ENCODE results near the gene L3MBTL4. TPM values are rescaled to one million over a fixed set of nuclear protein-coding genes. Genes with fewer than 3 reads are reported as not detected.
"Not testable (repeated sequence)": the region's sequence is repeated elsewhere in the genome, so short reads cannot be mapped to it uniquely, and the experiment has no call there.

The L3MBTL4 gene
- total RNA-seq, 2 donors from 2014 or later = 4.6 to 7.2 TPM

GRCh38 chr18:6198585-6198984, 216.1 kb downstream of the L3MBTL4 start:
- no peak for DNase-seq
- H3K36me3 Mint-ChIP-seq (ENCODE audit: low read depth) = no peaks in the 10 kb centered on the region
- H3K4me1 Mint-ChIP-seq = no peaks in the 10 kb centered on the region
- H3K9ac ChIP-seq (ENCODE audit: extremely low read depth, low read length, poor library complexity, severe bottlenecking) = no peak overlapping the region
- H3K4me3 Mint-ChIP-seq = no peak overlapping the region
- H3K9me3 ChIP-seq (ENCODE audit: control insufficient read depth, low read length) = no peaks in the 10 kb centered on the region
- H3K27ac Mint-ChIP-seq = no peak overlapping the region
- H3K9me3 Mint-ChIP-seq = no peaks in the 10 kb centered on the region
- no peak overlapping the region for H3K27ac ChIP-seq (ENCODE audit: low read depth, low read length)
- no peak overlapping the region for H3K4me3 ChIP-seq (ENCODE audit: low read length)
- no peaks in the 10 kb centered on the region for H3K27me3 ChIP-seq (ENCODE audit: control insufficient read depth, insufficient read depth, low read length, poor library complexity, severe bottlenecking)
- WGBS, 2 experiments (ENCODE audit: insufficient coverage in 1 of 2, insufficient read length in 1 of 2) = no CpG with 5 or more reads among the region's 1 CpG
- no peaks in the 10 kb centered on the region for H3K36me3 ChIP-seq (ENCODE audit: control insufficient read depth, insufficient read depth, low read length)
- TF ChIP-seq, protein P1, sequence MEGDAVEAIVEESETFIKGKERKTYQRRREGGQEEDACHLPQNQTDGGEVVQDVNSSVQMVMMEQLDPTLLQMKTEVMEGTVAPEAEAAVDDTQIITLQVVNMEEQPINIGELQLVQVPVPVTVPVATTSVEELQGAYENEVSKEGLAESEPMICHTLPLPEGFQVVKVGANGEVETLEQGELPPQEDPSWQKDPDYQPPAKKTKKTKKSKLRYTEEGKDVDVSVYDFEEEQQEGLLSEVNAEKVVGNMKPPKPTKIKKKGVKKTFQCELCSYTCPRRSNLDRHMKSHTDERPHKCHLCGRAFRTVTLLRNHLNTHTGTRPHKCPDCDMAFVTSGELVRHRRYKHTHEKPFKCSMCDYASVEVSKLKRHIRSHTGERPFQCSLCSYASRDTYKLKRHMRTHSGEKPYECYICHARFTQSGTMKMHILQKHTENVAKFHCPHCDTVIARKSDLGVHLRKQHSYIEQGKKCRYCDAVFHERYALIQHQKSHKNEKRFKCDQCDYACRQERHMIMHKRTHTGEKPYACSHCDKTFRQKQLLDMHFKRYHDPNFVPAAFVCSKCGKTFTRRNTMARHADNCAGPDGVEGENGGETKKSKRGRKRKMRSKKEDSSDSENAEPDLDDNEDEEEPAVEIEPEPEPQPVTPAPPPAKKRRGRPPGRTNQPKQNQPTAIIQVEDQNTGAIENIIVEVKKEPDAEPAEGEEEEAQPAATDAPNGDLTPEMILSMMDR (conservative IDR thresholded peaks at IDR 0.05) = no peak
- H3K4me1 ChIP-seq (ENCODE audit: control insufficient read depth, insufficient read depth, low read length) = no peaks in the 10 kb centered on the region
- no peaks in the 10 kb centered on the region for H3K27me3 Mint-ChIP-seq (ENCODE audit: insufficient read depth)

DNA sequence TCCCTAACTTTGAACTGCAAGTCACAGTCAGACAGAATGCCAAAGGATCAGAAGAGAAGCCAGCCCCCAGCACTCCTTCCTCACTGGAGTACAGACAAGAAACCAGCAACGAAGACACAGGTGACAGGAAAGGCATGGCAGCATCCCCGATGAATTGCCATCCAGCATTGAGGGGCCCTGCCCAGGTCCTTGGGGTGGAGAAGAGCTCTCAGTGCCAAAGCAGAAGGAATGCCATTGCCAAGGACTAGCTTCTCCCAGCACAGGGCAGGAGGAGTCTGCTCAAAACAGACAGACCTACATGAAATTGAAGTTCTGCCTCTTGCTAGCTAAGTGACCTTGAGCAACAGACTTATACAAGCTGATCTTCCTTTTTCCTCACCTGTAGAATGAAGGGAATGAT, 220.1 kb downstream of the L3MBTL4 start:
- Histone ChIP-seq H3K4me3 (ENCODE audit: low read length) (no peak overlapping the region), H3K27me3 (ENCODE audit: control insufficient read depth, insufficient read depth, low read length, poor library complexity, severe bottlenecking) (no peaks in the 10 kb centered on the region), H3K9me3 (ENCODE audit: control insufficient read depth, low read length) (peaks cover 6% of the 10 kb centered on the region), H3K36me3 (ENCODE audit: control insufficient read depth, insufficient read depth, low read length) (no peaks in the 10 kb centered on the region), H3K9ac (ENCODE audit: extremely low read depth, low read length, poor library complexity, severe bottlenecking) (no peak overlapping the region), H3K27ac (ENCODE audit: low read depth, low read length) (no peak overlapping the region), H3K4me1 (ENCODE audit: control insufficient read depth, insufficient read depth, low read length) (no peaks in the 10 kb centered on the region)
- Mint-ChIP-seq H3K4me1 (no peaks in the 10 kb centered on the region), H3K36me3 (ENCODE audit: low read depth) (no peaks in the 10 kb centered on the region), H3K27ac (no peak overlapping the region), H3K4me3 (no peak overlapping the region), H3K9me3 (no peaks in the 10 kb centered on the region), H3K27me3 (ENCODE audit: insufficient read depth) (no peaks in the 10 kb centered on the region)
- no peak for DNase-seq
- TF ChIP-seq, protein P1 (conservative IDR thresholded peaks at IDR 0.05) = no peak
- WGBS, 2 experiments (ENCODE audit: insufficient coverage in 1 of 2, insufficient read length in 1 of 2) = 96 to 100% methylated on average over 2 of the region's 2 CpGs

DNA sequence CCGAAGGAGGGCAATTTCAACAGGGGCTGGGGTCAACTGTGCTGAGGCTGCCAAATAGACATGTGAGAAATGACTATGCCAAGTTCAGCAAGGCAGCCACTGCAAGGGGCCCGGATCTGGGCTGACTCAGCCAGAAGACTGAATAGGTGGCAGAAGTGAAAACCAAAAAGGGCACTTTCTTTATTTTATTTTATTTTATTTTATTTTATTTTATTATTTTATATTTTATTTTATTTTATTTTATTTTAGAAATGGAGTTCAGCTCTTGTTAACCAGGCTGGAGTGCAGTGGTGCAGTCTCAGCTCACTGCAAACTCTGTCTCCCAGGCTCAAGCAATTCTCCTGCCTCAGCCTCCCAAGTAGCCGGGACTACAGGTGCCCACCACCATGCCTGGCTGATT, 228.9 kb downstream of the L3MBTL4 start:
- H3K27ac ChIP-seq (ENCODE audit: low read depth, low read length); H3K36me3 Mint-ChIP-seq (ENCODE audit: low read depth); H3K36me3 ChIP-seq (ENCODE audit: control insufficient read depth, insufficient read depth, low read length); H3K27ac Mint-ChIP-seq; H3K27me3 ChIP-seq (ENCODE audit: control insufficient read depth, insufficient read depth, low read length, poor library complexity, severe bottlenecking); DNase-seq; H3K9ac ChIP-seq (ENCODE audit: extremely low read depth, low read length, poor library complexity, severe bottlenecking); H3K4me1 Mint-ChIP-seq; H3K9me3 ChIP-seq (ENCODE audit: control insufficient read depth, low read length); H3K4me3 ChIP-seq (ENCODE audit: low read length); H3K4me1 ChIP-seq (ENCODE audit: control insufficient read depth, insufficient read depth, low read length); H3K27me3 Mint-ChIP-seq (ENCODE audit: insufficient read depth); H3K4me3 Mint-ChIP-seq: not testable (repeated sequence)
- 78 to 100% methylated on average over 1 to 2 of the region's 3 CpGs for WGBS, 2 experiments (ENCODE audit: insufficient coverage in 1 of 2, insufficient read length in 1 of 2)
- peaks cover 10% of the 10 kb centered on the region for H3K9me3 Mint-ChIP-seq
